Osteocyte (in vitro differentiated cells): ENCODE results near the gene SEMA3C. TPM values are rescaled to one million over a fixed set of nuclear protein-coding genes. Genes with fewer than 3 reads are reported as not detected.
A peak's percentile ranks its signal among the peaks of the same experiment; 100 is the strongest.

Source experiments
- DNase-seq: peaks from one replicate; pipeline ENCODE4 v3.0.0; 2021; ENCODE audit warnings: mixed read lengths; ENCODE audit not compliant: unreplicated experiment; ENCODE audit errors: extremely low spot score
- H3K27ac Mint-ChIP-seq: one replicate; pipeline ENCODE4 v1.8.0; 2021; ENCODE audit warnings: mild to moderate bottlenecking, mixed read lengths; ENCODE audit not compliant: unreplicated experiment
- H3K27me3 Mint-ChIP-seq: one replicate; pipeline ENCODE4 v1.8.0; 2021; ENCODE audit warnings: mixed read lengths; ENCODE audit not compliant: unreplicated experiment
- H3K36me3 Mint-ChIP-seq: one replicate; pipeline ENCODE4 v1.8.0; 2021; ENCODE audit warnings: mixed read lengths; ENCODE audit not compliant: unreplicated experiment
- H3K4me1 Mint-ChIP-seq: one replicate; pipeline ENCODE4 v1.8.0; 2021; ENCODE audit warnings: mixed read lengths; ENCODE audit not compliant: unreplicated experiment
- H3K4me3 Mint-ChIP-seq: one replicate; pipeline ENCODE4 v1.8.0; 2021; ENCODE audit warnings: mild to moderate bottlenecking, moderate library complexity, mixed read lengths; ENCODE audit not compliant: unreplicated experiment
- H3K9me3 Mint-ChIP-seq: one replicate; pipeline ENCODE4 v1.8.0; 2021; ENCODE audit warnings: mixed read lengths; ENCODE audit not compliant: unreplicated experiment
- CTCF ChIP-seq: fragments of 200-600 bp; sonication (generic); IDR thresholded peaks from 2 replicates; pipeline ENCODE4 v1.5.0; 2021; ENCODE audit warnings: antibody characterized with exemption, mild to moderate bottlenecking, moderate library complexity
- total RNA-seq: library from RNA; stranded (reverse); gene quantifications from 2 replicates; pipeline ENCODE4 v1.2.1, GENCODE V29; 2021

Gene SEMA3C
- total RNA-seq, 1 donor from 2014 or later = 74.1 TPM

GRCh38 chr7:80883154-80884025 is 35.5 kb downstream of the SEMA3C start:
- Mint-ChIP-seq H3K4me1 (peaks cover 75% of the 10 kb centered on the region), H3K36me3 (peaks cover 3% of the 10 kb centered on the region), H3K27ac (peak overlapping the region; percentile 89), H3K27me3 (no peaks in the 10 kb centered on the region), H3K4me3 (peak overlapping the region; percentile 3), H3K9me3 (no peaks in the 10 kb centered on the region)
- no peak for DNase-seq
- no peak for TF ChIP-seq CTCF

GRCh38 chr7:80882213-80882801 is 36.5 kb downstream of the SEMA3C start:
- Mint-ChIP-seq H3K4me1 (peaks cover 80% of the 10 kb centered on the region), H3K27me3 (no peaks in the 10 kb centered on the region), H3K4me3 (no peak overlapping the region), H3K9me3 (no peaks in the 10 kb centered on the region), H3K36me3 (peaks cover 5% of the 10 kb centered on the region), H3K27ac (peak overlapping the region; percentile 89)
- DNase-seq = no peak
- no peak for TF ChIP-seq CTCF

- no peaks in the 10 kb centered on the region for H3K9me3 Mint-ChIP-seq
- H3K27me3 Mint-ChIP-seq = no peaks in the 10 kb centered on the region
- H3K27ac Mint-ChIP-seq = peak overlapping the region; percentile 72
- peaks cover 86% of the 10 kb centered on the region for H3K4me1 Mint-ChIP-seq
- TF ChIP-seq CTCF = no peak
- H3K36me3 Mint-ChIP-seq = peaks cover 8% of the 10 kb centered on the region
- no peak for DNase-seq
- H3K4me3 Mint-ChIP-seq = no peak overlapping the region
These were observed 37.4 kb downstream of the SEMA3C start for GRCh38 chr7:80881351-80881900.

GRCh38 chr7:80879849-80880248 is 39.0 kb downstream of the SEMA3C start:
- no peak for DNase-seq
- Mint-ChIP-seq H3K36me3 (peaks cover 8% of the 10 kb centered on the region), H3K4me3 (no peak overlapping the region), H3K9me3 (no peaks in the 10 kb centered on the region), H3K27ac (no peak overlapping the region), H3K27me3 (no peaks in the 10 kb centered on the region), H3K4me1 (peaks cover 71% of the 10 kb centered on the region)
- no peak for TF ChIP-seq CTCF

- TF ChIP-seq CTCF = no peak
- H3K4me1 Mint-ChIP-seq = peaks cover 42% of the 10 kb centered on the region
- peaks cover 12% of the 10 kb centered on the region for H3K36me3 Mint-ChIP-seq
- no peaks in the 10 kb centered on the region for H3K27me3 Mint-ChIP-seq
- DNase-seq = no peak
- no peak overlapping the region for H3K4me3 Mint-ChIP-seq
- H3K27ac Mint-ChIP-seq = peak overlapping the region; percentile 55
- H3K9me3 Mint-ChIP-seq = no peaks in the 10 kb centered on the region
These were observed 41.9 kb downstream of the SEMA3C start for GRCh38 chr7:80876894-80877414.
